GM10266 (cell line): ENCODE measurements around the gene ZFPL1.
"Not testable (repeated sequence)": the region's sequence is repeated elsewhere in the genome, so short reads cannot be mapped to it uniquely, and the experiment has no call there.

Experiments
- DNase-seq: peaks from one replicate; pipeline ENCODE4 v3.0.0; 2012; ENCODE audit errors: extremely low spot score
- TF ChIP-seq, protein P1 (sequence below): IDR thresholded peaks from 2 replicates; pipeline ENCODE4 v1.5.1; 2012; ENCODE audit warnings: mild to moderate bottlenecking, low read depth; ENCODE audit not compliant: control insufficient read depth, insufficient read depth; ENCODE audit errors: missing control alignments

Gene ZFPL1

GRCh38 chr11:65115361-65116082 is 31.5 kb downstream of the ZFPL1 start:
- DNase-seq = no peak
- TF ChIP-seq, protein P1, sequence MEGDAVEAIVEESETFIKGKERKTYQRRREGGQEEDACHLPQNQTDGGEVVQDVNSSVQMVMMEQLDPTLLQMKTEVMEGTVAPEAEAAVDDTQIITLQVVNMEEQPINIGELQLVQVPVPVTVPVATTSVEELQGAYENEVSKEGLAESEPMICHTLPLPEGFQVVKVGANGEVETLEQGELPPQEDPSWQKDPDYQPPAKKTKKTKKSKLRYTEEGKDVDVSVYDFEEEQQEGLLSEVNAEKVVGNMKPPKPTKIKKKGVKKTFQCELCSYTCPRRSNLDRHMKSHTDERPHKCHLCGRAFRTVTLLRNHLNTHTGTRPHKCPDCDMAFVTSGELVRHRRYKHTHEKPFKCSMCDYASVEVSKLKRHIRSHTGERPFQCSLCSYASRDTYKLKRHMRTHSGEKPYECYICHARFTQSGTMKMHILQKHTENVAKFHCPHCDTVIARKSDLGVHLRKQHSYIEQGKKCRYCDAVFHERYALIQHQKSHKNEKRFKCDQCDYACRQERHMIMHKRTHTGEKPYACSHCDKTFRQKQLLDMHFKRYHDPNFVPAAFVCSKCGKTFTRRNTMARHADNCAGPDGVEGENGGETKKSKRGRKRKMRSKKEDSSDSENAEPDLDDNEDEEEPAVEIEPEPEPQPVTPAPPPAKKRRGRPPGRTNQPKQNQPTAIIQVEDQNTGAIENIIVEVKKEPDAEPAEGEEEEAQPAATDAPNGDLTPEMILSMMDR = no peak

GRCh38 chr11:65116370-65117205 is 32.6 kb downstream of the ZFPL1 start:
- TF ChIP-seq, protein P1 = no peak
- DNase-seq = no peak

- TF ChIP-seq, protein P1 = peak; percentile 91
- DNase-seq = peak; percentile 94
Observed at GRCh38 chr11:65117206-65118096, 33.4 kb downstream of the ZFPL1 start, which contains the start of gene ZNHIT2. TSS of gene ZNHIT2 (minus strand) at chr11:65117701. CDS start at chr11:65117653, 48 bp downstream.

DNA sequence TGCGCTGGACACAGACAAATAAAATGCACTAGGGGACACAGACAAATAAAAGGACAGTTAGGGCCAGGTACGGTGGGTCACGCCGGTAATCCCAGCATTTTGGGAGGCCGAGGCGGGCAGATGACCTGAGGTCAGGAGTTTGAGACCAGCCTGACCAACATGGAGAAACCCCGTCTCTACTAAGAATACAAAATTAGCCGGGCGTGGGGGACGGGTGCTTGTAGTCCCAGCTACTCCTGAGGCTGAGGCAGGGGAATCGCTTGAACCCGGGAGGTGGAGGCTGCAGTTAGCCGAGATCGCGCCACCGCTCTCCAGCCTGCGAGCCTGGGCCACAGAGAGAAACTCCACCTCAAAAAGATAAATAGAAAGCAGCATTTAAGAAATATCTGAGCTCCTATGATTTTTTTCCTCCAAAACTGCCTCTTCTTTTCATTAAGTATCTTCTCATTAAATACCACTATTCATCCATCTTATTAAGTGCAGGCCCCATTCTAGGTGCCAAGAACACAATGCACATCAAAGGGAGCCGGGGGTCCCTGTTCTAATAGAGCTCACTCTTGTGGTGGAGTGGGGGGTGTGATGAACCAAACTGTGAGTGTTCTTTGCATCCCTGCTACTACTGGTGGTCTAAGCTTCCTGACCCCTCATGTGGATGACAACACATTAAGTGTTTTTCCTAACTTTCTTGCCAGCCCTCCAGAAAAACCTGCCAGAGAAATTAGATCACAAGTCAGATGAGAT is 34.2 kb downstream of the ZFPL1 start:
- TF ChIP-seq, protein P1 = no peak
- no peak for DNase-seq

DNA sequence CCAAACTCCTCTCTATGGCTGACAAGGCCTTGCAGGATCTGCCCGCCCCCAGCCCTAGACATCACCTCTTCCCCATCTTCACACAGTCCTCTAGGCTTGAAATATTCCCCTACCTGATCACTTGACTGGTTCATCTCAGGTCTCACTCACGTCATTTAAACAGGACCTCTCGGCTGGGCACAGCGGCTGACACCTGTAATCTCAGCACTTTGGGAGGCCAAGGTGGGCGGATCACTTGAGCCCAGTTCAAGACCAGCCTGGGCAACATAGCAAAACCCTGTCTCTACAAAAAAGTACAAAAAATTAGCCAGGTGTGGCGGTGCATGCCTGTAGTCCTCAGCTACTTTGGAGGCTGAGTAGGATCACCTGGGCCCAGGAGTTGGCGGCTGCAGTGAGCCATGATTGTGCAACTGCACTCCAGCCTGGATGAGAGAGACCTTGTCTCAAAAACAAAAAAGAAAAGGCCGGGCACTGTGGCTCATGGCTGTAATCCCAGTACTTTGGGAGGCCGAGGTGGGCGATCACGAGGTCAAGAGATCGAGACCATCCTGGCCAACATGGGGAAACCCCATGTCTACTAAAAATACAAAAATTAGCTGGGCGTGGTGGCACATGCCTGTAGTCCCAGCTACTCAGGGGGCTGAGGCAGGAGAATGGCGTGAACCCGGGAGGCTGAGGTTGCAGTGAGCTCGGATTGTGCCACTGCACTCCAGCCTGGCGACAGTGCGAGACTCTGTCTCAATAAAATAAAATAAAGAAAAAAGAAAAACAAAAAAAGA is 35.1 kb downstream of the ZFPL1 start:
- not testable (repeated sequence) for DNase-seq

DNA sequence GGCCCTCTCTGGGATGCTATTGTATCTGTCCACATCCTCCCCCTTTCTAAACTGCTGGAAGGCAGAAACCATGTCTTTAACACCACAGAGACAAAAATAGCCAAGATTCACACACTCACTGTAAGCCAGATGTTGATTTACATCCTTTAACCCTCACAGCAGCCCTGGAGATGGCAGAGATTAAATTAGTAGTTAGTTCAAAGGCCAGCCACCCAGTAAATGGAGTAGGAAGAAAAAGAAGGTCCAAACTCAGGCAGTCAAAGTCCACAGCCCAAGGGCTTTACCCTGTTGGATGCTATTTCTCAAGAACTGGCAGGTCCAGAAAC is 35.6 kb downstream of the ZFPL1 start:
- no peak for DNase-seq
- TF ChIP-seq, protein P1 = no peak

DNA sequence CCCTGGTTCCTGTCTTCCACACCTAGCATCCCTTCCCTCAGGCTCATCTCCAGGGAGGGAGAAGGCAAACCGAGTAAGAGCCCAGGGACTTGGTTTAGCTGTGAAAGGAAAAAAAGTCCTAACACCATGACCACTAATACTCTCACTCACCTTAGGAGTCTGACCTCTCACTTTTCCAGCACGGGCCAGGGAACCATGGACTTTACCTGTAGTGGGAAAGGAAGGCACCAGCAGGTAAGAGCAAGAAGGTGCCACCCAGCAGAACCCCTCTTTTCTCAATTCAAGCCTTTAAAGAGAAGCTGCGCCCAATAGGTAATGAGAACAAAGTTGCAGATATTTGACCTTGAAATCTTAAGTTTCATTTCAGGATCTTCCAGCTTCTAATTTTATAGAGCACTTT is 36.8 kb downstream of the ZFPL1 start:
- TF ChIP-seq, protein P1 = no peak
- no peak for DNase-seq
